OCI-LY3 (cell line): ENCODE results near the gene MAPKAP1.

Source experiments
- H2AFZ ChIP-seq: fragments of 200-600, 300-600 bp; shearing (Covaris generic); 2 replicates; pipeline ENCODE4 v1.6.0; 2014; ENCODE audit warnings: antibody characterized with exemption, low read depth, low read length
- H3K27ac ChIP-seq: fragments of 200-600, 300-600 bp; sonication (generic); 2 replicates; pipeline ENCODE4 v1.5.1; 2014; ENCODE audit warnings: mild to moderate bottlenecking, low read length, moderate library complexity, mixed read lengths
- H3K27me3 ChIP-seq: fragments of 200-600, 300-600 bp; sonication (generic); 2 replicates; pipeline ENCODE4 v1.6.1; 2014; ENCODE audit warnings: low read depth, low read length, mixed read lengths
- H3K36me3 ChIP-seq: fragments of 200-600, 300-600 bp; sonication (generic); replicated peaks from 2 replicates; pipeline ENCODE3; 2014; ENCODE audit warnings: low read depth, low read length, mixed read lengths
- H3K4me1 ChIP-seq: fragments of 300-600, 200-600 bp; sonication (generic); 2 replicates; pipeline ENCODE4 v1.6.1; 2014; ENCODE audit warnings: low read length, mixed read lengths
- H3K4me2 ChIP-seq: fragments of 200-600, 300-600 bp; sonication (generic); 2 replicates; pipeline ENCODE4 v1.6.1; 2014; ENCODE audit warnings: low read length, mixed read lengths
- H3K4me3 ChIP-seq: fragments of 300-600, 200-600 bp; sonication (generic); 2 replicates; pipeline ENCODE4 v1.5.1; 2014; ENCODE audit warnings: antibody characterized with exemption, mild to moderate bottlenecking, low read length, moderate library complexity
- H3K79me2 ChIP-seq: fragments of 300-600, 200-600 bp; shearing (Covaris generic); 2 replicates; pipeline ENCODE4 v1.6.1; 2014; ENCODE audit warnings: mild to moderate bottlenecking, low read length, mixed read lengths
- H3K9ac ChIP-seq: fragments of 300-600, 200-600 bp; shearing (Covaris generic); 2 replicates; pipeline ENCODE4 v1.6.0; 2014; ENCODE audit warnings: mild to moderate bottlenecking, low read length, moderate library complexity
- H3K9me3 ChIP-seq: fragments of 200-600, 300-600 bp; shearing (Covaris generic); 2 replicates; pipeline ENCODE4 v1.6.1; 2014; ENCODE audit warnings: low read length, mixed read lengths; ENCODE audit not compliant: insufficient read depth
- H4K20me1 ChIP-seq: fragments of 200-600, 300-600 bp; sonication (generic); 2 replicates; pipeline ENCODE4 v1.6.1; 2016; ENCODE audit warnings: low read length, mixed read lengths; ENCODE audit not compliant: insufficient read depth
- EZH2phosphoT487 ChIP-seq: fragments of 200-600 bp; shearing (Covaris generic); IDR thresholded peaks from 2 replicates; pipeline ENCODE4 v1.6.1; 2018; ENCODE audit warnings: antibody characterized with exemption, mixed run types, low read depth
- TF ChIP-seq, protein P1 (sequence below): fragments of 200-600, 300-600 bp; sonication (generic); IDR thresholded peaks from 2 replicates; pipeline ENCODE4 v1.5.1; 2014; ENCODE audit warnings: antibody characterized with exemption, low read length, low read depth

The MAPKAP1 gene

DNA sequence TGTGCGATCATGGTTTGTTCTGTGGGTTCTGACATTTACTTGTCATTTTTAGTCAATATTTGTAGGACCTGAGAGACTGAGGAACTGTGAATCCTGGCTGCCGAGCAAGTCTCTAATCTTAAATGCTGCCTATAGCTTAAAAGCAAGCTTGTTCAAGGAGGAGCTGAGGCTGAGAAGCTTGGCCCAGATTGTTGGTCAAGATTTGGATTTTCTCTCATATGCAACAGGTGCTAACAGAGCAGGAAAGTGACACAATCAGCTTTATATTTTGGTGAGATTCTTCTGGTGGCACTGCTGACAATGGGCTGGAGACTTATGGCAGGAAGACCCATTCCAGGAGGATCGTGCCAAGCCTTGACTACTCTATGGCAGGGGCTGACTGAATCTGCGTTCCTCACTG, 192.5 kb downstream of the MAPKAP1 start:
- no peak overlapping the region for H3K4me2 ChIP-seq
- no peaks in the 10 kb centered on the region for H3K79me2 ChIP-seq
- H3K4me3 ChIP-seq: no peak overlapping the region
- H3K27me3 ChIP-seq: no peaks in the 10 kb centered on the region
- no peaks in the 10 kb centered on the region for H3K36me3 ChIP-seq
- no peaks in the 10 kb centered on the region for H3K9me3 ChIP-seq
- H2AFZ ChIP-seq: no peak overlapping the region
- no peak overlapping the region for H3K27ac ChIP-seq
- no peaks in the 10 kb centered on the region; the same call in 1 of the 2 replicates for H4K20me1 ChIP-seq
- TF ChIP-seq, protein P1, sequence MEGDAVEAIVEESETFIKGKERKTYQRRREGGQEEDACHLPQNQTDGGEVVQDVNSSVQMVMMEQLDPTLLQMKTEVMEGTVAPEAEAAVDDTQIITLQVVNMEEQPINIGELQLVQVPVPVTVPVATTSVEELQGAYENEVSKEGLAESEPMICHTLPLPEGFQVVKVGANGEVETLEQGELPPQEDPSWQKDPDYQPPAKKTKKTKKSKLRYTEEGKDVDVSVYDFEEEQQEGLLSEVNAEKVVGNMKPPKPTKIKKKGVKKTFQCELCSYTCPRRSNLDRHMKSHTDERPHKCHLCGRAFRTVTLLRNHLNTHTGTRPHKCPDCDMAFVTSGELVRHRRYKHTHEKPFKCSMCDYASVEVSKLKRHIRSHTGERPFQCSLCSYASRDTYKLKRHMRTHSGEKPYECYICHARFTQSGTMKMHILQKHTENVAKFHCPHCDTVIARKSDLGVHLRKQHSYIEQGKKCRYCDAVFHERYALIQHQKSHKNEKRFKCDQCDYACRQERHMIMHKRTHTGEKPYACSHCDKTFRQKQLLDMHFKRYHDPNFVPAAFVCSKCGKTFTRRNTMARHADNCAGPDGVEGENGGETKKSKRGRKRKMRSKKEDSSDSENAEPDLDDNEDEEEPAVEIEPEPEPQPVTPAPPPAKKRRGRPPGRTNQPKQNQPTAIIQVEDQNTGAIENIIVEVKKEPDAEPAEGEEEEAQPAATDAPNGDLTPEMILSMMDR: no peak
- TF ChIP-seq EZH2phosphoT487: no peak
- no peak overlapping the region for H3K9ac ChIP-seq
- H3K4me1 ChIP-seq: no peaks in the 10 kb centered on the region

DNA sequence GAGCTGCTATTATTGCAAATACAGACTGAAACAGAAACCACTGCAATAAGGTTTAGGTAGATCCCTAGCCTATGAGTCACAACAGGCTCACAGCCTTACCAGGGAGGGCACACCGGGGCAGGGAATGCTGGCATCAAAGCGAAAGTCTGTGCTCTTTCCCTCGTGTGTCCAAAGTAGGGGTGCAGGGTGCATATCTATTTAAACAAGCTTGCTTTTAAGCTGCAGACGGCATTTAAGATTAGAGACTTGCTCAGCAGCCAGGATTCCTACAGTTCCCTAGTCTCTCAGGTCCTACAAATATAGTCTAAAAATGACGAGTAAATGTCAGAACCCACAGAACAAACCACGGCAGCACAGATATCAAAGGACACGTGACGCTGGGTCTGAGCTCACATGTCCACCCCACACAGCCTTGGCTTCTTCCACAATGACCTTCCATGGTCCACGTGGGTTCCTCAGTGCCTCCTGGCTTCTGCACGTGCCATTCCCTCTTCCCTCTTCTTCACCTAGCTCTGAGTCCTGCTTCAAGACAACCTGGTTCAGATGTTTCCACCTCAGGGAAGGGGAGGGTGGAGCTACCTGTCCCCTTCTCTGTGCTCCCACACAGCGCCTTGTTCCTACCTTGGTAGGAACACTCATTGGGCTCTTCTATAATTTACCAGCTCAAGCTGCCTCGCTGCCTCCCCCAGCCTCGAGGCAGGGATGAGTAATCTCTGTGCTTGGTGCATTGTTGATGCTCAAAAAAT, 193.2 kb downstream of the MAPKAP1 start:
- Histone ChIP-seq H3K4me3 (no peak overlapping the region), H2AFZ (no peak overlapping the region), H3K9me3 (no peaks in the 10 kb centered on the region), H3K9ac (no peak overlapping the region), H4K20me1 (no peaks in the 10 kb centered on the region; the same call in 1 of the 2 replicates), H3K36me3 (no peaks in the 10 kb centered on the region), H3K27me3 (no peaks in the 10 kb centered on the region), H3K4me1 (no peaks in the 10 kb centered on the region), H3K4me2 (no peak overlapping the region), H3K27ac (no peak overlapping the region), H3K79me2 (no peaks in the 10 kb centered on the region)
- TF ChIP-seq, protein P1: no peak
- no peak for TF ChIP-seq EZH2phosphoT487

DNA sequence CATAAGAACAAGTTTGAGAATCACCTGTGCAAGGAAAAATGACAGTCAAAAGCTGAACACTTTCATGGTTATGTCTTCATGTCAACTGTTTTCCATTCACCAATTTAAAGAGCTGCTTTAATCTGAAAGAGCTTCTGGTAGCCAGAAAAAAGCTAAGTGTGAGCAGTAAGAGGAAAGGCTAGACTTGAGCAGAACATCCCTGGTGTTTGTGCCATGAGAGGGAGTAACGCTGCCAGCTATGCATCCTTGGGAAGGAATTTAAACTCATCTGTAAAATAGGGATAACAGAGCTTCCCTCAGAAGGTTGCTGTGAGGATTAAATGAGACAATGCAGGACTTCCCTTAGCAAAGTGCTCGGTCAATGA, 193.7 kb downstream of the MAPKAP1 start:
- Histone ChIP-seq H3K4me3 (no peak overlapping the region), H3K4me1 (no peaks in the 10 kb centered on the region), H3K4me2 (no peak overlapping the region), H3K27ac (no peak overlapping the region), H3K9me3 (no peaks in the 10 kb centered on the region), H3K27me3 (no peaks in the 10 kb centered on the region), H4K20me1 (no peaks in the 10 kb centered on the region; the same call in 1 of the 2 replicates), H3K36me3 (no peaks in the 10 kb centered on the region), H3K79me2 (no peaks in the 10 kb centered on the region), H3K9ac (no peak overlapping the region), H2AFZ (no peak overlapping the region)
- TF ChIP-seq, protein P1: no peak
- no peak for TF ChIP-seq EZH2phosphoT487

DNA sequence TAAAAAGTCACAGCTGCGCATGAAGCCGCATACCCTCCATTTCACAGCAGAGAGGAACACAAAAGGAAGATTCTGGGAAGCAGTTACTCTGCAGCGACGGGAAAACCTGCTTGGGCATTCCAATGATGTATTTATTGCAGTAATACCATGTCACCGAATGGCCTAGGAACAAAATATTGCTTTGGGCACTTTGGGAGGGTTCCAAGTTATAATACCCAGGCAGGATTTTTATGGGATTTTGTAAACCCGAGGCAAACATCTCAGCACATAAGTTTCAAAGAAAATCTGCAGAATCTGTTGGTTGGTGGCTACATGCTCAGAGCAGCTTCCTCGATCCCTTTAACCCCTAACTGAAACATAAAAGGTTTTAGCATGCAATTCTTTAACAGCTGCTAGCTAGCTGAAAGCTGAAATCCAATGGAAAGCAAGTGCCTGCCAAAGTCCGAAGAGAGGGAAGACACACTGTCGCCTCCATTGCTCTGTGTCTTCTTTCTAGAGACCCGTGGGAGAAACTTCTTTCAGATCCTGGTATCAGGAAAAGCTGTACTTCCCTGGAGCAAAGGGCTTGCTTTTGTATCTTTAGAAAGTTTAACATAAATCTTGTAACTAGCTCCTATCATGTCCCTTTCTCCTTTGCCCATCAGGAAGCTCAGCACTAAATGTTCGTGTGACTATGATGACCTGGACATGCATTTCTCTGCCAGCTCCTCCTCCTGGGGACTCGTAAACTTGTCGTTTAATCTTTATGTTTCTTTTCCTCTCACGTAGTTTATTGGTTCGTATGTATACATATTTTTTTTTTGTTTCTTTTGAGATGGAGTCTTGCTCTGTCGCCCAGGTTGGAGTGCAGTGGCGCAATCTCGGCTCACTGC, 195.0 kb downstream of the MAPKAP1 start:
- Histone ChIP-seq H3K9me3 (no peaks in the 10 kb centered on the region), H3K9ac (no peak overlapping the region), H2AFZ (no peak overlapping the region), H4K20me1 (no peaks in the 10 kb centered on the region; the same call in 1 of the 2 replicates), H3K4me2 (no peak overlapping the region), H3K79me2 (no peaks in the 10 kb centered on the region), H3K27me3 (no peaks in the 10 kb centered on the region), H3K4me1 (no peaks in the 10 kb centered on the region), H3K36me3 (no peaks in the 10 kb centered on the region), H3K27ac (no peak overlapping the region), H3K4me3 (no peak overlapping the region)
- TF ChIP-seq, protein P1: no peak
- TF ChIP-seq EZH2phosphoT487: no peak
